GM19238 (cell line): ENCODE measurements around the gene DOK1.
A peak's percentile ranks its signal among the peaks of the same experiment; 100 is the strongest.

Experiments used
- DNase-seq: peaks from one replicate; pipeline ENCODE4 v3.0.0; 2011; ENCODE audit warnings: low spot score; ENCODE audit not compliant: insufficient read length

DOK1 gene

DNA sequence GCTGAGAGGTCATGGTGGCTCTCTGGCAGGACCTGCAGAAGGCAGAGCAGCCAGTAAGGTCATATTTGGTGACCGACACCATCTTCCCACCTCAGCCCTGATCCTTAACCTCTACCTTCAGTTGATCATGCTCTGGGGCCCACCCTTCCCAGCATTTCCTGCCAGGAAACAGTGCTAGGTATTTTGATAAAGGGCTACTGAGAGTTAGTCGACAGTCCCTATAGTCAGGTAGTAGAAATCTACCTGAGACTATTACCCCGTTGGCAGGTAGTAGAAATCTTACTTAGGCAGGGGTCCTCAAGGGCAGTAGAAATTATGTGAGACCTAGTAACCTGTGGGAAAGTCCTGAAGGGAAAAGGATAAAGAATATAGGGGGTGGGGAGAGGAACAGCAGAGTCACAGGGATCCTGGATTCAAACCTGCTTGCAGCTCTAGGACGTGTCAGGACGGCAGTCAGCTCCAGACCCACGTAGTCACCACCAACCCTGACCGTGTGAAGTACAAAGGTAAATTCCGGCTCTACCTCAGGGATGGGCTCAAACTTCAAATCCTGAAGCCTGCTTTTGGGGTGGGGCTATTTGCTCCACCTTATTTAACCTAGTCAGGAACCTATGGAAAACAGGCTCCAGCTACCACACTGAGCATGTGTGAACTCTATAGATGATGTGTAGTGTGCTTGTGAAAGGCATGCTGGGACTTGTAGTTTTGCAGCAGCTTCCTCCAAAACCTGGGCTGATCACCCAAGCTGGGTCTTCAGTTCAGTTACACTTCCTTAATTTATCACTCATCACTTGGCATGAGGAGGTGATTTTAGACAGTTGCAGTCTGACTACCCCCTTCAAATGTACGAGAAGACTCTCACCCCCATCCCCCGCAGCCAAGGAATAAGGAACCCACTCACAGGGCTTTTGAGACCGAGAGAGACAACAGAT lies 28.5 kb upstream of the DOK1 start, which contains the start of gene DQX1:
Gene DQX1 (minus strand): TSS at position 515 of the 932 bp plus-strand sequence. CDS start 502 bp downstream, at position 13.
- DNase-seq = peak; percentile 55

DNA sequence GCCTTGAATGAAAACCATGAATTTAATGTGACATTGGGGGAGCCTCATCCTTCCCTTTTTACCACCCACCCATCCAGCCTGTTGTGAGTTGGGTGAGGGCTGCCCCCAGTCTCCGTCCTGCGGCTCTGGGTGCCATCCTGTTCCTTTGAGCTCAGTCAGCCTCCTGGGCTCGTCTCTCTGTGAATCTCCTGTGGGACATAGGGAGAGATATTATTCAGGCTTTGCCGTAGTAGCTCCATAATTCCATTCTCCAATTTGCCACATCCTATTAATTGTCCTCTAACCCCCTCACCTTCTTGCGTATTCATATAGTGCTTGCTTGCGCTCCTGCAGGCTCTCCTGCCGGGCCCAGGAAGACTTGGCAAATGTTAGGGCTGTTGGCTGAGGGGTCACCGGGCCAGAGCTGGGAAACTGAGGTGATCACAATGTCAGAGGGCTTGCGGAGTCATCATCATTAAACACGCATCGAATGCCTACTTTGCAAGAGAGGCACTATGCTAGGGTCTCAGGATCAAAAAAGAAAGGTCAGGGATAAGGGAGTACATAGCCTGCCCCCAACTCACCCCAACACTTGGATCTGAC lies 27.8 kb upstream of the DOK1 start:
- no peak for DNase-seq

DNA sequence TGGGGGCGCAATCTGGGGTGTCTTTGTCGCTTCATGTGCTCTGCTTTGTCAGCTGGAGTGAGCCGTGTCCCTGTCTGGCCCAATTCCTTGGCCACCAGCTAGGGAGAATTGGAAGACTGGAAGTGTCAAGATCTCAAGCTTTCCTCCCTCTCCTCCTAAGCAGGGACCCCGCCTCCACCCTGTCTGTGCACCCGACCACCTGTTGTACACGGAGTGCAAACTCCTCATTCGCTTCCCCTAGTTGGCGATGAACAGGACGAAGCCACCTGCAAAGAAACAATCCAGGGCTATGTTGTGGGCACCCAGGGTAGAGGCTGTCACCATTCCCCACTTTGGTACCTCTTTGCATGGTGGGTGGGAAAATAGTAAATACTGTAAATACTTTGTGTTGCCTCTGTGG lies 26.8 kb upstream of the DOK1 start:
- no peak for DNase-seq

DNA sequence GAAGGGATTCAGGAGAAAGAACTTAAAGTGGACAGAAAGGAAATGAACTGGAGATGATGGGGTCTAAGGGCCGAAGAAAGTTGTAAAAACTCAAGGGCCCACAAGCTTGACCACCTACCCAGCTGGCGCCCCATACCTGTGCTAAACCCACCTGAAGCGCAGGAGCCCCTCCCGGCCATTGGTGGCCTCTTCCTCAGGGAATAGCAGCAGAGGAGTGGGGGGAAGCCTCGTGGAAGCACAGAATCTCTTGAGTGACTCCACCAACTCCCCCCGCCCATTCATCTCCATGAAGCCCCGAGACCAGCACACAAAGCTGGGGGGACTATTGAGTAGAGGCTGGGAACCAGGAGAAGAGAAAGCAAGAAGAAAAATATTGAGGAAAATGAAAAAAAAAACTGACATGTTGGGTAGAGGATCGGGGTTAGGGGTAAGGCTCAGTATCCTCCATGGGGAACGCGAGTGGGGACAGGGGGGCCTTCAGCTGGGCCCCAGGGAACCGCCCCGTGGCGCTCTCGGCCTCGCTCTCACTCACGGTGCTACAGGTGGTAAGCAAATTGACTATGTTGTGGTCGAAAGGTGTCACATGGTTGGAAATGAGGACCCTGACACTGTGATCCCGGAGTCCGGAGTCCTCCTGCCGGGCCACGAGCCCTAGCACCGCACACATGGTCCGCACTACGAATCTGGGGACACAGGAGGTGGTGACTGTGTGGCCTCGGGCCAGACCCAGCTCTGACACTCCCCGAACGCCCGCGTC lies 25.7 kb upstream of the DOK1 start:
- no peak for DNase-seq

DNA sequence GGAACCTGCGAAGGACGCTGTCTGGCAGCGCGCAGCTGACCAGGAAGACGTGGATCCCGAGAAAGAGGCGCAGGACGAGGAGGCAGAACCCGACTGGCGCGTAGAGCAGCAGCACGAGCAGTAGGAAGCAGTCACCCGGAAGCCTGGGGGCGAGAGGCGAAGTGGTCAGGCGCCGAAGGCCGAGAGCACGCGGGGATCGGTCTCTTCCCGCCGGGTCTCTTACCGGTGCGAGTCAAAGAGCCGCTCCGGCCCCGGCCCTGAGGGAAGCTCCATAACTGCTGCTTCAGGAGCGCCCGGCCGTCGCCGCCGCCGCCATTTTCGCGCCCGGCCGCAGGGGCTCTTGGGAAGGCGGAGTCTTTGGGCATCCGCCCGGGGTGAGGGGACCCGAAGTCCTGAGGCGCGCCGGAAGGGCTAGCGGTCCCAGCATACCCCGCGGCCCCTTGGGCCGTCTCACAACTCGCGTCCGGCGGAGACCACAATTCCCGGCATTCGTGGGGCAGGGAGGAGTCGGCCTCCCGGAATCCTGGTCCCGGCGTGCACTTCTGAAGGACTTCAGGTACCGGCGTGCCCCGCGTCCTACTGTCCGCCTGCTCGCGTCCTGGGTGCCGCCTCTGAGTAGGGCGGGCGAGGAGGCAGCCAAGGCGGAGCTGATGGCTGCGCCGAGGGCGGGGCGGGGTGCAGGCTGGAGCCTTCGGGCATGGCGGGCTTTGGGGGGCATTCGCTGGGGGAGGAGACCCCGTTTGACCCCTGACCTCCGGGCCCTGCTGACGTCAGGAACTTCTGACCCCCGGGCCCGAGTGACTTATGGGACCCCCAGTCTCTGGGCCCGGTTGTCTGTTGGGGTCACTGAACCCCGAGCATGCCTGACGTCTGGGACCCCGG lies 24.9 kb upstream of the DOK1 start, which contains the start of the genes AUP1 and HTRA2:
Gene AUP1 (minus strand): TSS at position 350 of the 882 bp plus-strand sequence. CDS start 77 bp downstream, at position 273.
Gene HTRA2 (plus strand): TSS at position 577 of the 882 bp plus-strand sequence. CDS start 74 bp downstream, at position 651.
- DNase-seq = peak; percentile 99

DNA sequence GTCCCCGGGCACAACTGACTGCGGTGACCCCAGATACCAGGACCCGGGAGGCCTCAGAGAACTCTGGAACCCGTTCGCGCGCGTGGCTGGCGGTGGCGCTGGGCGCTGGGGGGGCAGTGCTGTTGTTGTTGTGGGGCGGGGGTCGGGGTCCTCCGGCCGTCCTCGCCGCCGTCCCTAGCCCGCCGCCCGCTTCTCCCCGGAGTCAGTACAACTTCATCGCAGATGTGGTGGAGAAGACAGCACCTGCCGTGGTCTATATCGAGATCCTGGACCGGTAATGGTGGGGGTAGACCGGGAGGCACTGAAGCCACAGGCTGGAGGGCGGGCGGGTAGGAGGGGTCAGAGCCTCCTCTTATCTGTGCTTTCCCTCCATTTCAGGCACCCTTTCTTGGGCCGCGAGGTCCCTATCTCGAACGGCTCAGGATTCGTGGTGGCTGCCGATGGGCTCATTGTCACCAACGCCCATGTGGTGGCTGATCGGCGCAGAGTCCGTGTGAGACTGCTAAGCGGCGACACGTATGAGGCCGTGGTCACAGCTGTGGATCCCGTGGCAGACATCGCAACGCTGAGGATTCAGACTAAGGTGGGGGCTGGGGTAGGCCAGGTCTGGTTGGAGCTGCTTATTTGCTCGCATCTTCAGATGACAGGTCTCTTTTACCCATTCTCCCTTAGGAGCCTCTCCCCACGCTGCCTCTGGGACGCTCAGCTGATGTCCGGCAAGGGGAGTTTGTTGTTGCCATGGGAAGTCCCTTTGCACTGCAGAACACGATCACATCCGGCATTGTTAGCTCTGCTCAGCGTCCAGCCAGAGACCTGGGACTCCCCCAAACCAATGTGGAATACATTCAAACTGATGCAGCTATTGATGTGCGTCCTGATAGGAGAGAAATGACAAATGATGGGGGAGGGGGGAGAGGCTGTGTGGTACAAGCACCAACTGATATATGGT lies 24.0 kb upstream of the DOK1 start:
- DNase-seq = peak; percentile 72

DNA sequence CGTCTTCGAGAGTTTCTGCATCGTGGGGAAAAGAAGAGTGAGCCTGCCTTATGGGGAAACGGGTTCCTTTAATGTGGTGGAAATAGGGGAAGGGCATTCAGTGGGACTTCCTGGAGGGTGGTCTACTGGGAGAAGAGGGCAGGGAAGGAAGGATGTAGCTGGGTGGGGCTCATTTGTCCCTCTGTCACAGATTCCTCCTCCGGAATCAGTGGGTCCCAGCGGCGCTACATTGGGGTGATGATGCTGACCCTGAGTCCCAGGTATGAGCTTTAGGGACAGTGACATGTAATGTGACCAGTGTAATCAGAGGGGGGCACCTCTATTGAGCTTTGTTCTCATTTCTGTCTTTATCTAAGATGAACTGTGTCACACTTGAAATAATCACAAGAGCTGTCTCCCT lies 22.9 kb upstream of the DOK1 start:
- DNase-seq = no peak

DNA sequence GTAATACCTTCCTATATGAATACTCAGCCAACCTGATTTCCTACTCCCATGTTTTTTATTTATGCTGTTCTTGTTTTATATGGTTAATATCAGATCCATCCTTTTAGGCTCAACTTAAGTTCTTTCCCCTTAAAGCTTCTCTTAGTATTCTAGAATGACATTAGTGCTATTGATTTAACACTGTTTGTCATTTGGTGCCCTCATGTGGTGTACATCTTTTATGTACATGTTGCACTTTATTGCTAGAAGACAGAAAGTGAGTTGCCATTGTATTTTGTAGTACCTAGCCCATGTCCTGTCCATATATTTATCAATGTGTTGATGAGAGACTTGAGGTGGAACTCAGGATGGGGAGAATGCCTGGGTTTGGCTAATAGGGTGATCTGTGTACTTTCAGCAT lies 22.3 kb upstream of the DOK1 start:
- DNase-seq = no peak

DNA sequence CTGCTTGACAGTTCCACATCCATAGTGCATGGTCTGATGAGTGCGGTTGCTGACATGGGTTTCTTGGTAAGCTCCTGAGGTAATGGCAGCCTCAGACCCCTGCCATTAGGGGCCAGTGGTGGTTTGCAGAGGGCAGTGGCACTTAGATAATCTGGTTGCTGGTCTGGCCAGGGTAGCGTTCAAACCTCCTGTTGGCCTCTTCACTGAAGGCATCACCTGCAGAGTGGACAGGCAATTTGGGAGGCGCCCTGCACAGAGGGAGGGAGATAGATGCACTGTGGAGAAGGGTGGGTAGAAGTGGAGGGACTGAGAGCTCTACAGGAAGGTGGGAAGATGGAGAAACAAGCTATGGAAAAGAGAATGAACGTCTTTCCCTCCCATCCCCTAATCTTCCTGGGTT lies 21.1 kb upstream of the DOK1 start:
- no peak for DNase-seq

DNA sequence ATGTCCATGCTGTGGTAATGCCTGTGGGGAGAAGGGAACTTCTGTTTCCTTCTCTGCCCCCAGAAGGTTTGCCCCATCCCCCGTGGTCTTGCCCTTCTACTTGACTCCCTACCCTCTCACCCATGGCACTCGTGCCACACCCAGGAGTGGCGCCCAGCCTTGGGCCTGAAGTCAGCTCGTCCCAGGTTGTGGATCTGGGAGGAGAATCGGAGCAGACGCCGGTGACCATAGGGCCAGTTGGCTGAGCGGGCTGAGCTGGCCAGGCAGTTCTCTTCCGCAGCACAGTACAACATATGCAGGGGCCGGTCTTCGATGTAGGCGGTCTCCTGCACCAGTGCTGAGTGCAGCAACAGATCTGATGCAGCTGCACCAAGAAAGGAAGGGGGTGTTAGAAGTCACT lies 20.1 kb upstream of the DOK1 start:
- no peak for DNase-seq

DNA sequence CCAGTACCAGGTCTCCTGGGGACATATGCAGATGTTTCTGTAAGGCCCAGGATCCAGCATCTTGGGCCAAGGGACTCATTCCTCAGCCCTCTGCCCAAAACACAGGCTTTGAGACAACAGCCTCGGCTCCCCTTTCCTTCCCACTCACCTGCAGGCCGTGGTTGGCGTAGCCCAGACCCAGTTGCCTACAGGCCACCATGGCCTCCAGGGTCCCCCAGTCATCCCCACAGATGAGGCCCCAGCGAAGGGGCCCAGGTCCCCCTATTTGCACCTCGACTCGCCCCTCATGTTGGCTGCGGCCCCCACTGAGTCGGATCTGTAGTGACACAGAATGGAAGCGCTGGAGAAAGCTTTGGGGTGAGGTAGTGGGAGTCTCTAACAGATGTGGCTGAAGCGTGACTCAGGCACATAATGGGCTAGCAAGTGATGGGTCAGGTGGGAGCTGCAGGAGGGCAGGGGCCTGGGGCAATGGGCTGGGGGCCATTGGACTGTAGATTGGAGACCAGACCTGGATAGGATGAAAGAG lies 19.0 kb upstream of the DOK1 start:
- DNase-seq = no peak

DNA sequence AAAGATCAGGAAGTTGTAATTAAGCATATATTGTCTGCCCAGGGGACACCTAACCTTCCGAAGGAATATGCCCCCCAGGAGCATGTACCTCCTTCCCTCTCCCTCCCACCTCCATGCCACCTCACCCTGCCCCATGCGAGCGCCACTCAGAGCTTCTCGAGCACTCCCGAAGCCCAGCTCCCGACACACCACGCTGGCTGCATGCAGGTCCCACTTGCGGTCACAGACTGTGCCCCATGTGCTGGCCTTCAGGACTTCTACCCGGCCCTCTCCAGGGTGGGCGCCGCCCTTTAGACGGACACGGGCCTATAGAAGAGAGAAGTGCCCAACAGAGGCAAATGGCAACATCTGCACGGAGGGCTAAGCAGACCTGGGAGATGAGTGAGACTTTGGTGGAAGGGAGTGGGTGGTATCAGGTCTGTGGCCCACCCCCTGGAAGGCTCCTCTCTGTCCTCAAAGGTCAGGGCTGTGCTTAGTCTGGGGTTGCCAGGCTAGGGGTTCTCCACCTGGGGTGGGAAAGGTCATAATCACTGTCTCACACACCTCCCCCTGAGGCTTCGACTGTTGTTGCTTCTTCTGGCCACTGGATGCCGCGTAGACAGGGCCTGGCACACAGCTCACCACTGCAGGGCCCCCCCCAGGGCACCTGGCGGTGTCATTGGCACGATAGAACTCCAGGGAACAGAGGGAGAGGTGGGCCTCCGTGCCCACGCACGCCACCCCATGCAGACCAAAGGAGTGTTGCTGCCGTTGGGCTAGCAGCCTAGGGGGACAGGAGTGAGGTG lies 18.2 kb upstream of the DOK1 start:
- DNase-seq = no peak

DNA sequence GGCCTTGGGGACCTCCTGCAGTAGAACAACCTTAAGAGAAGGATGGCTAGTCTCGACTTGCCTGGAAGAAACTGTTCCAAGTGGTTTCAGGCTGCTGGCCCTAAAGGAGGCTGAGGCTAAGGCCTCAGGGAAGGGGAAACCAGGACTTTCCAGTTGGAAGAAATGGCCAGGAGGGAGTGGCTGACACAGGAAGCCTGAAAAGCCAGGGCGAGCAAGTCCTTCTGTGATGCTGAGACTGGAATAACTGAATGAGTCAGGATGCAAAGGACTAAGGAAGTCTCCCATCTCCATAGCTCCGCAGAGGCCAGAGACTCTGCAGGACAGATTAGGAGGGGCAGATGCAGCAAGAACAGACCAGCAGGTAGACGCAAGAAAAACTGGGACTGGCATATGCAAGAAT lies 17.4 kb upstream of the DOK1 start:
- no peak for DNase-seq

DNA sequence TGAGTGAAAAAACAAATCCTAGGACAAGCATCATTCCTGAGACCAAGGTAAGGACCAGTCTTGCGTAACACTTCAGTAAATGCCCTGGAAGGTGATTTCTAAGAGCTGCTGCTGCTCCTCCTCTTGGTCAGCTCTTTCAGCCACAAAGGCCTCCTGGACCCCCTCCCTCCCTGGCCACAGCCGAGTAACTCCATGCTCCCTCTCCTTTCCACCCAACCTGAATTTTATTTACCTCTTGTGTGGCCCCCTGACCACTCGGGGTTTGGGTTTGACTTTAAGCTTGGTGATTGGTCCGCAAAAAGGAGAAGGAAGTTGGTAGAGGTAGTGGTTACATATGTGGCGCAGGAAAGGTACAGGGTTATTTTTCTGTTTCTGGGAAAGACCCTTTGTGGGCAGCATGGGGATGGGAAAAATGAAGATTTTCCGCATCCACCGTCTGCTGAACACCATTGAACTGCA lies 15.6 kb upstream of the DOK1 start:
- no peak for DNase-seq

DNA sequence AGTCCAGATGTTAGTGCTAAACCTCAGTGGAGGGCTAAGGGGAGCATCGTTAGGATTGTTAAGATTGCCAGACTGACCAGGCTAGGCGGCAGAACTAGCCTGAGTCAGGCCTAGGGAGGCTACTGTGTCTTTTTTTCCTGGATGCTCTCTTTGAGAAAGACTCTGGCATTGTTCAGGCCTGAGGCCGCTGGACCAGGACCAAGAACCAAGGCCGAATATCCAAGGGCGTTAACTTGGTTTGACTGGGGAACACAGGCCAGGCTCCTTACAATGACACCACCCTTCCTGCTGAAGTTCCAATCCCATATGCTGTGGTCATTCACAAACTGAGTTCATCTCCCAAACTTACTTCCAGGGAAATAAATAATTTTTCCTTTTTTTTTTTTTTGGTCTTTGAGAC lies 14.2 kb upstream of the DOK1 start:
- DNase-seq = no peak

DNA sequence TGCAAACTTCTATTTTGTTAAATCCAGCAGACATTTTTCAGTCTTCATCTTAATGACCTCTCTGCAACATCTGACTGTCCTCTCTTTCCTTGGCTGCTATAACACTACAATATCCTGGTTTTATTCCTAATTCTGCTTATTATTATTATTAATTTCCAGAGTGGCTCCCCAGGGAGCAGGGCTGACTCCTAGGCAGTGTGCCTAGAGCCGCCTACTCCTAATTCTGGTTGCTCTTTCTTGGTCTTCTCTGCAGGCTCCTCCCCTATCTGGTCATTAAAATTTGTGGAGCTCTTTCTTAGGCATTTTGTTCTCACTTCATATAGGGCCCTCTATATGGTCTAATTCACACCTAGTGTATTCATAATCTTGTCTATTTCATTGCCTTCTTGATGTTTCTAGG lies 11.5 kb upstream of the DOK1 start:
- DNase-seq = no peak

DNA sequence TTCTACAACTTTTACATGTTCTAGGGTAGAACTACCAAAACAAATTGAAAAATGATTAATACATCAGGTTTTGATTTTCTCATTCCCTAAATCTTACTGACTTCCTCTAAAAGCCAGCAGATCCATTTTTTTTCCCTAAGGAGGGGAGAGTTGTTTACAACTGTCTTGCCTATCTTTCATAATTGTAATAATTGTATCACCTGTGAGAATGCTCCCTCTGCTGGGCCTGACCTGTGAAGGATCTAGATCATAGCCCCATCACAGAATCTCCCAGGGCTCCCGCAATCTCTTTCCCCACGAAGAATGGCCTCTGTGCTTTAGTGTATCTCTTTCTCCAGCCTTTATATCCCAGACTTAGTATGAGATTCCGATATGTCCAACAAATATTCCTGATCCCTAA lies 9.9 kb upstream of the DOK1 start:
- no peak for DNase-seq

DNA sequence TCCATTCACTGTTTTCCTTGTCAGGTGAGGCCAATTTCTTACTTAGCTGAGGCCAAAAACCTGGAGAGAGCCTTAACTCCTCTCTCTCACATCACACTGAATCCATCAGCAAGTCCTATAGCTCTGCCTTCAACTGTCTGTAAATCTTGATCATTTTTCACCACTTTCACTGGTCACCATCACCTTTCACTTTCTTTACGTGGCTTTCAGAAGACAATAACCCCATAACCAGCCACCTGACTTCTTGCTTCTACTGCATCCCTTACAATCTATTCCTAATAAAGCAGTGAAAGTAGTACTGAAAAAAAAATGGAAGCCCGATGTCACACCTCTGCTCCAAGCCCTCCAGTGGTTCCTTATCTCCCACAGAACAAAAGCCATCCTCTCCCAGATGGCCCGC lies 8.5 kb upstream of the DOK1 start:
- no peak for DNase-seq
